A549 (cell line): ENCODE data around the gene ST6GALNAC4. TPM values are rescaled to one million over a fixed set of nuclear protein-coding genes. Genes with fewer than 3 reads are reported as not detected.

Experiments used
- ATAC-seq, 2 experiments: fragments of 200-7000 bp in 1 of 2; fragments of >200 bp in 1 of 2; cut with Nextera tagmentation in 1 of 2; cut with Tn5 transposase in 1 of 2; 3 replicates each; pipeline versions ENCODE4 v1.8.0 to v1.9.1; 2018 to 2020; ENCODE audit warnings: mild to moderate bottlenecking in 1 of 2, moderate library complexity in 1 of 2
- CTCF ChIA-PET: fragments of 300-600 bp; sonication (Branson Sonifier 250); formaldehyde crosslinking; extraction: SDS; loops from one replicate; lab custom pipeline; 2021; ENCODE audit warnings: antibody characterized with exemption, inconsistent platforms; lab: Yijun Ruan, JAX
- POLR2A ChIA-PET: fragments of 350-600 bp; formaldehyde crosslinking; extraction: SDS; loops from one replicate; lab custom pipeline; 2021; ENCODE audit warnings: antibody characterized with exemption, inconsistent platforms; lab: Yijun Ruan, JAX
- DNase-seq, 2 experiments: peaks; one replicate each; pipeline versions ENCODE4 v3.0.0 to v3.0.0-alpha.2; 2011 to 2016; ENCODE audit warnings: low read depth in 1 of 2, low spot score in 1 of 2
- FAIRE-seq: peaks from 2 replicates; lab custom pipeline; 2011; peaks lifted over from hg19 to GRCh38; lab: Jason Lieb, UNC
- H3K27ac ChIP-seq, 2 experiments: fragments of >200 bp; sonication (Bioruptor Twin); formaldehyde crosslinking; 3 replicates each; pipeline ENCODE4 v1.5.1; 2016 to 2017
- H3K4me1 ChIP-seq: fragments of >200 bp; sonication (Bioruptor Twin); formaldehyde crosslinking; 3 replicates; pipeline ENCODE4 v1.6.1; 2016
- H3K4me2 ChIP-seq: fragments of >200 bp; sonication (Bioruptor Twin); formaldehyde crosslinking; 3 replicates; pipeline ENCODE4 v1.6.1; 2016
- H3K4me3 ChIP-seq: fragments of >200 bp; sonication (Bioruptor Twin); formaldehyde crosslinking; 3 replicates; pipeline ENCODE4 v1.5.1; 2016
- H3K9me3 ChIP-seq: fragments of >200 bp; sonication (Bioruptor Twin); formaldehyde crosslinking; 3 replicates; pipeline ENCODE4 v1.6.1; 2016
- BHLHE40 ChIP-seq: IDR thresholded peaks from 2 replicates; pipeline ENCODE4 v1.6.1; 2012; ENCODE audit warnings: low read depth, low read length, inconsistent platforms
- EHF ChIP-seq: fragments of 250-450 bp; sonication (Bioruptor Pico); IDR thresholded peaks from 2 replicates; pipeline ENCODE4 v1.5.0; 2020; ENCODE audit warnings: mild to moderate bottlenecking
- ELK1 ChIP-seq: fragments of 150-350 bp; IDR thresholded peaks from 2 replicates; pipeline ENCODE4 v1.6.1; 2014; ENCODE audit warnings: low read depth, mild to moderate bottlenecking, low read length
- FOSB ChIP-seq: fragments of 250-450 bp; sonication (Bioruptor Pico); IDR thresholded peaks from 2 replicates; pipeline ENCODE4 v1.5.0; 2020; ENCODE audit warnings: mild to moderate bottlenecking, moderate library complexity
- GATA3 ChIP-seq: IDR thresholded peaks from 2 replicates; pipeline ENCODE4 v1.6.1; 2012; ENCODE audit warnings: borderline replicate concordance
- HDAC2 ChIP-seq: fragments of 200-600 bp; sonication (generic); IDR thresholded peaks from 2 replicates; pipeline ENCODE4 v1.6.1; 2016
- HEYL ChIP-seq: fragments of 250-450 bp; sonication (Bioruptor Pico); IDR thresholded peaks from 2 replicates; pipeline ENCODE4 v1.8.0; 2021; ENCODE audit warnings: mild to moderate bottlenecking, moderate library complexity
- HOXB13 ChIP-seq: fragments of 250-450 bp; sonication (Bioruptor Pico); IDR thresholded peaks from 2 replicates; pipeline ENCODE4 v1.5.0; 2020; ENCODE audit warnings: low read depth, mild to moderate bottlenecking, moderate library complexity
- HOXB5 ChIP-seq: fragments of 250-450 bp; sonication (Bioruptor Pico); IDR thresholded peaks from 2 replicates; pipeline ENCODE4 v1.5.0; 2020; ENCODE audit warnings: mild to moderate bottlenecking, moderate library complexity
- KDM1A ChIP-seq: fragments of 200-600 bp; sonication (generic); IDR thresholded peaks from 2 replicates; pipeline ENCODE4 v1.6.1; 2016; ENCODE audit warnings: low read depth, mild to moderate bottlenecking
- MAFK ChIP-seq: fragments of 450-650 bp; IDR thresholded peaks from 2 replicates; pipeline ENCODE4 v1.6.1; 2014; ENCODE audit not compliant: partially characterized antibody
- MAZ ChIP-seq: fragments of 150-350 bp; IDR thresholded peaks from 2 replicates; pipeline ENCODE4 v1.6.1; 2014; ENCODE audit warnings: antibody characterized with exemption, low read depth, low read length, borderline replicate concordance
- PHF8 ChIP-seq: fragments of 200-600 bp; sonication (generic); IDR thresholded peaks from 2 replicates; pipeline ENCODE4 v1.6.1; 2016; ENCODE audit warnings: low read depth, mild to moderate bottlenecking, antibody characterized with exemption, moderate library complexity, borderline replicate concordance
- POLR2A ChIP-seq: IDR thresholded peaks from 2 replicates; pipeline ENCODE4 v1.6.1; 2012; ENCODE audit warnings: mild to moderate bottlenecking, low read length
- SMC3 ChIP-seq: fragments of >200 bp; sonication (Bioruptor Twin); formaldehyde crosslinking; IDR thresholded peaks from 3 replicates; pipeline ENCODE4 v1.6.1; 2018; ENCODE audit warnings: inconsistent platforms
- ZC3H11A ChIP-seq: fragments of 450-650 bp; IDR thresholded peaks from 2 replicates; pipeline ENCODE4 v1.6.1; 2014; ENCODE audit warnings: antibody characterized with exemption, mild to moderate bottlenecking
- ZNF302 ChIP-seq: fragments of 250-450 bp; sonication (Bioruptor Pico); IDR thresholded peaks from 2 replicates; pipeline ENCODE4 v1.9.0; 2021; ENCODE audit warnings: inconsistent platforms, mild to moderate bottlenecking, moderate library complexity
- ZSCAN20 ChIP-seq: fragments of 250-450 bp; sonication (Bioruptor Pico); IDR thresholded peaks from 2 replicates; pipeline ENCODE4 v1.8.0; 2022; ENCODE audit warnings: mild to moderate bottlenecking, moderate library complexity
- WGBS: methylation state at CpG from one replicate; pipeline ENCODE4 v1.1.6; 2017; ENCODE audit errors: missing lambda C conversion rate; 5-methylcytosine and 5-hydroxymethylcytosine counted together
- polyA plus RNA-seq, 4 experiments: library from polyadenylated mRNA; depleted of rRNA in 3 of 4; stranded (reverse); fragments of >200 nt; fragmentation: RNase III in 1 of 4; extraction: RNeasy Plus Mini Kit Qiagen cat#74134 plus additional on column Dnase treatment in 1 of 4; gene quantifications; 2 replicates in 3 of 4; 3 replicates in 1 of 4; pipeline ENCODE4 v1.2.3, GENCODE V29; 2011 to 2017
- TF ChIP-seq, protein P1 (sequence below): fragments of >200 bp; sonication (Bioruptor Twin); formaldehyde crosslinking; IDR thresholded peaks from 3 replicates; pipeline ENCODE4 v1.6.1; 2016
- TF ChIP-seq, protein P2 (sequence below): IDR thresholded peaks from 2 replicates; pipeline ENCODE4 v1.6.1; 2012
- TF ChIP-seq, protein P3 (sequence below): fragments of 250-450 bp; sonication (Bioruptor Pico); IDR thresholded peaks from 2 replicates; pipeline ENCODE4 v1.5.0; 2020; ENCODE audit warnings: low read depth, mild to moderate bottlenecking, moderate library complexity
- TF ChIP-seq, protein P4 (sequence below): IDR thresholded peaks from 2 replicates; pipeline ENCODE4 v1.6.1; 2012; ENCODE audit warnings: low read depth, borderline replicate concordance

ST6GALNAC4 gene
- polyA plus RNA-seq, 2 of the 4 experiments (the other 2 are of a cell fraction): 11.0 to 24.8 TPM

DNA sequence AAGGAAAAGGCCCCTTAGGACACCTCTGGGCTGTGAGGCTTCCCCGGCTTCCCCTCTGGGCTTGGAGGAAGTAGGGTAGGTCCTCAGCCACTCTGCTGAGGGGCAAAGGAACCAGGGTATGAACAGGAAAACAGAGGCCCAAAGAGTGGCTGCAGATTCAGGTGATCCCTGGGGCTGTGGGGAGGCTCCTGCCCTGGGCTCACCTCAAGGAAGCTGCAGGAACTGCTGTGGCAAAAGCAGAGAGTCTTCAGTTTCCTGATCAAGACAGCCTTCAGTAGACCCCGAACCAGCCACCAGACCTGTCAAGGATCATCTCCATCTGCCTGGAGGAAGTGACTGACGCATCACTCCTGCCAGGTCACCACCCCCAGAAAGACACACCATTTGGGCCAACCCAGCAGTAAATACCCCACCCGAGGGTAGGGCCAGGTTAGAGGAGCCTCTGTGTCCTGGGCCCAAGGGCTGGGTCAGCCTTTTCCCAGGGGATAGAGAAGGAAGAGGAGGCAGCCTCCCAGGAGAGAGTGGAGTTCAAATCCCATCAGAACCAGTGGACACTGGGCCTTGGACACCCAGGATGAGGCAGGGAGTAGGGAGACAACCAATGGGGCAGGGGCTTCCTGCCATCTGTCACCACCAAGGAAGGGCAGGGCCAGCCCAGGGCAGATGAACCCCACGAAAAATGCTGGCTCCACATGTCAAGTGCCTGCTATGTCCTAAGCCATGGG lies 11.7 kb downstream of the ST6GALNAC4 start:
- Histone ChIP-seq H3K4me3 (no peak overlapping the region), H3K4me1 (peaks cover 25% of the 10 kb centered on the region), H3K9me3 (no peaks in the 10 kb centered on the region), H3K4me2 (no peak overlapping the region), H3K27ac (peak overlapping the region in 1 of 2 experiments; percentile 54; a peak in 1 of 6 replicates)
- CTCF ChIA-PET: interaction anchor here (0.9 to 1.6 kb wide), 2 partner anchors 10 to 36 kb away, joined by 3 to 5 read pairs; no protein-coding TSS in a partner anchor
- ATAC-seq (peak; percentile 22 to 31; a peak in 3 of 6 replicates), FAIRE-seq (no peak), DNase-seq (no peak)
- POLR2A ChIA-PET: no interaction called here
- TF ChIP-seq PHF8 (no peak), KDM1A (no peak), HEYL (CRISPR knock-in tag) (no peak), MAFK (no peak), ZC3H11A (no peak), POLR2A (no peak), HOXB5 (no peak)
- TF ChIP-seq, protein P1, sequence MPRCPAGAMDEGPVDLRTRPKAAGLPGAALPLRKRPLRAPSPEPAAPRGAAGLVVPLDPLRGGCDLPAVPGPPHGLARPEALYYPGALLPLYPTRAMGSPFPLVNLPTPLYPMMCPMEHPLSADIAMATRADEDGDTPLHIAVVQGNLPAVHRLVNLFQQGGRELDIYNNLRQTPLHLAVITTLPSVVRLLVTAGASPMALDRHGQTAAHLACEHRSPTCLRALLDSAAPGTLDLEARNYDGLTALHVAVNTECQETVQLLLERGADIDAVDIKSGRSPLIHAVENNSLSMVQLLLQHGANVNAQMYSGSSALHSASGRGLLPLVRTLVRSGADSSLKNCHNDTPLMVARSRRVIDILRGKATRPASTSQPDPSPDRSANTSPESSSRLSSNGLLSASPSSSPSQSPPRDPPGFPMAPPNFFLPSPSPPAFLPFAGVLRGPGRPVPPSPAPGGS: no peak
- TF ChIP-seq, protein P2, sequence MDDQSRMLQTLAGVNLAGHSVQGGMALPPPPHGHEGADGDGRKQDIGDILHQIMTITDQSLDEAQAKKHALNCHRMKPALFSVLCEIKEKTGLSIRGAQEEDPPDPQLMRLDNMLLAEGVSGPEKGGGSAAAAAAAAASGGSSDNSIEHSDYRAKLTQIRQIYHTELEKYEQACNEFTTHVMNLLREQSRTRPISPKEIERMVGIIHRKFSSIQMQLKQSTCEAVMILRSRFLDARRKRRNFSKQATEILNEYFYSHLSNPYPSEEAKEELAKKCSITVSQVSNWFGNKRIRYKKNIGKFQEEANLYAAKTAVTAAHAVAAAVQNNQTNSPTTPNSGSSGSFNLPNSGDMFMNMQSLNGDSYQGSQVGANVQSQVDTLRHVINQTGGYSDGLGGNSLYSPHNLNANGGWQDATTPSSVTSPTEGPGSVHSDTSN: no peak
- 69% methylated on average over 4 of the region's 5 CpGs for WGBS

DNA sequence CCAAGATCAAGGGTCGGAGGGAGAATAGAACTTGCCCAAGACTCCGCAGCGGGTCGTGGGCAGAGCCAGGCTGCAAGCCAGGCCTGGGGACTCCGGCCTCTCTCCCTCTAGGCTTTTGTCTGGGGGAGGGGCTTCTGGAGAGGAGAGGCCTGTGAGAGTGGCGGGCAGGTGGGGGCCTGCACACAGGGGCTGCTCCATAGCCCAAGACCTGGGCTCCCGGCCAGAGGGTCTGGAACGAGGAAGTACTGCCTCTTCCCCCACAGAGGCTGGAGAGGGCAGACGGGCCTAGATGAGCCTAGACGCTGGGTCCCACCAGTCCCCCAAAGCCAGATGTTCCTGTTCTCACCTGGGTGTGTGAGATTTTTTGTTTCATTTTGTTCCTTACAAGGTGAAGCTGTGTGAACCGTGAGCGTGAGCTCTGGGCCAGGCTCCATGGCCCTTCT lies 12.3 kb downstream of the ST6GALNAC4 start:
- no peak for TF ChIP-seq MAFK
- TF ChIP-seq HOXB13: no peak
- TF ChIP-seq POLR2A: no peak
- TF ChIP-seq GATA3: no peak
- TF ChIP-seq FOSB: no peak
- peaks cover 31% of the 10 kb centered on the region for H3K4me1 ChIP-seq
- 88% methylated on average over 12 of the region's 12 CpGs for WGBS
- FAIRE-seq (no peak), ATAC-seq (no peak), DNase-seq (no peak)
- H3K27ac ChIP-seq: peak overlapping the region in 1 of 2 experiments; percentile 54; a peak in 1 of 6 replicates
- POLR2A ChIA-PET: no interaction called here
- H3K9me3 ChIP-seq: no peaks in the 10 kb centered on the region
- no peak overlapping the region for H3K4me3 ChIP-seq
- CTCF ChIA-PET: interaction anchor here (0.9 to 1.6 kb wide), 5 partner anchors 9 to 170 kb away, joined by 3 to 6 read pairs (median 3); partner anchors contain the start of gene TOR2A
- H3K4me2 ChIP-seq: no peak overlapping the region

GRCh38 chr9:127903557-127904475 lies 13.0 kb downstream of the ST6GALNAC4 start:
- 71% methylated on average over 14 of the region's 17 CpGs for WGBS
- no peak for ATAC-seq
- ChIA-PET CTCF (interaction anchor here (0.5 to 1.6 kb wide), 5 partner anchors 9 to 169 kb away, joined by 3 to 6 read pairs (median 3); partner anchors contain the start of gene TOR2A), POLR2A (no interaction called here)
- TF ChIP-seq BHLHE40 (no peak), MAFK (no peak), ZSCAN20 (CRISPR knock-in tag) (no peak), EHF (CRISPR knock-in tag) (no peak), PHF8 (no peak), ZNF302 (CRISPR knock-in tag) (no peak), HDAC2 (no peak), MAZ (no peak), ELK1 (no peak), POLR2A (no peak), SMC3 (no peak), HEYL (CRISPR knock-in tag) (no peak)
- TF ChIP-seq, protein P1: no peak
- TF ChIP-seq, protein P3, sequence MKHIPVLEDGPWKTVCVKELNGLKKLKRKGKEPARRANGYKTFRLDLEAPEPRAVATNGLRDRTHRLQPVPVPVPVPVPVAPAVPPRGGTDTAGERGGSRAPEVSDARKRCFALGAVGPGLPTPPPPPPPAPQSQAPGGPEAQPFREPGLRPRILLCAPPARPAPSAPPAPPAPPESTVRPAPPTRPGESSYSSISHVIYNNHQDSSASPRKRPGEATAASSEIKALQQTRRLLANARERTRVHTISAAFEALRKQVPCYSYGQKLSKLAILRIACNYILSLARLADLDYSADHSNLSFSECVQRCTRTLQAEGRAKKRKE (CRISPR knock-in tag): no peak
- TF ChIP-seq, protein P4, sequence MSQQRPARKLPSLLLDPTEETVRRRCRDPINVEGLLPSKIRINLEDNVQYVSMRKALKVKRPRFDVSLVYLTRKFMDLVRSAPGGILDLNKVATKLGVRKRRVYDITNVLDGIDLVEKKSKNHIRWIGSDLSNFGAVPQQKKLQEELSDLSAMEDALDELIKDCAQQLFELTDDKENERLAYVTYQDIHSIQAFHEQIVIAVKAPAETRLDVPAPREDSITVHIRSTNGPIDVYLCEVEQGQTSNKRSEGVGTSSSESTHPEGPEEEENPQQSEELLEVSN: no peak
- TF ChIP-seq, protein P2: no peak
- Histone ChIP-seq H3K27ac (peak overlapping the region in 1 of 2 experiments; percentile 40; a peak in 2 of 6 replicates), H3K4me1 (peaks cover 31% of the 10 kb centered on the region), H3K4me2 (peak overlapping the region; percentile 22; the same call in 1 of the 3 replicates), H3K4me3 (no peak overlapping the region), H3K9me3 (no peaks in the 10 kb centered on the region)
- FAIRE-seq: no peak
- no peak for DNase-seq
